Mesenchymal stem cell (in vitro differentiated cells and primary cell): ENCODE measurements around the gene RABGAP1L.
"Not testable (repeated sequence)": the region's sequence is repeated elsewhere in the genome, so short reads cannot be mapped to it uniquely, and the experiment has no call there.

ENCODE experiments used
- DNase-seq: peaks from one replicate; pipeline ENCODE4 v3.0.0-alpha.2; 2013
- H2AFZ ChIP-seq: one replicate; pipeline ENCODE4 v1.6.1; 2013; ENCODE audit warnings: low read depth, mild to moderate bottlenecking, control low read depth, inconsistent platforms, low read length, moderate library complexity
- H2AK5ac ChIP-seq: 2 replicates; pipeline ENCODE4 v1.6.1; 2013; ENCODE audit warnings: low read length, moderate library complexity, mild to moderate bottlenecking, inconsistent platforms; ENCODE audit not compliant: severe bottlenecking
- H2BK120ac ChIP-seq: one replicate; pipeline ENCODE4 v1.6.1; 2013; ENCODE audit warnings: low read depth, mild to moderate bottlenecking, inconsistent platforms, low read length, moderate library complexity
- H2BK12ac ChIP-seq, 2 experiments: one replicate each; pipeline ENCODE4 v1.6.1; 2013; ENCODE audit warnings: inconsistent platforms in 2 of 2, low read length in 2 of 2, mild to moderate bottlenecking in 2 of 2, moderate library complexity in 2 of 2, control low read depth in 1 of 2
- H2BK15ac ChIP-seq: one replicate; pipeline ENCODE4 v1.6.1; 2013; ENCODE audit warnings: mild to moderate bottlenecking, low read depth, inconsistent platforms; ENCODE audit not compliant: poor library complexity, severe bottlenecking
- H2BK5ac ChIP-seq: 2 replicates; pipeline ENCODE4 v1.6.1; 2013; ENCODE audit warnings: low read depth, mild to moderate bottlenecking, low read length, control low read depth, inconsistent platforms; ENCODE audit not compliant: poor library complexity, severe bottlenecking
- H3K14ac ChIP-seq, 2 experiments: one replicate each; pipeline ENCODE4 v1.6.1; 2013; ENCODE audit warnings: inconsistent platforms in 2 of 2, low read length in 2 of 2, control low read depth in 1 of 2, mild to moderate bottlenecking in 1 of 2, moderate library complexity in 1 of 2
- H3K18ac ChIP-seq, 2 experiments: one replicate each; pipeline ENCODE4 v1.6.1; 2013; ENCODE audit warnings: inconsistent platforms in 2 of 2, low read length in 2 of 2, control low read depth in 1 of 2, low read depth in 1 of 2, mild to moderate bottlenecking in 1 of 2
- H3K23ac ChIP-seq, 2 experiments: one replicate each; pipeline ENCODE4 v1.6.1; 2013; ENCODE audit warnings: inconsistent platforms in 2 of 2, low read length in 2 of 2, mild to moderate bottlenecking in 2 of 2, moderate library complexity in 2 of 2, control low read depth in 1 of 2
- H3K27ac ChIP-seq: 2 replicates; pipeline ENCODE4 v1.5.1; 2013; ENCODE audit warnings: mild to moderate bottlenecking, moderate library complexity, low read length, control low read depth, inconsistent platforms; ENCODE audit not compliant: poor library complexity, severe bottlenecking
- H3K27me3 ChIP-seq, 2 experiments: 2 replicates each; pipeline versions ENCODE4 v1.6.1 to v1.7.0; 2013; ENCODE audit warnings: low read length in 2 of 2, mild to moderate bottlenecking in 2 of 2, moderate library complexity in 2 of 2, control low read depth in 1 of 2, inconsistent platforms in 1 of 2; ENCODE audit not compliant: control insufficient read depth in 1 of 2, insufficient read depth in 1 of 2
- H3K36me3 ChIP-seq, 2 experiments: 2 replicates each; pipeline versions ENCODE4 v1.6.1 to v1.7.0; 2013; ENCODE audit warnings: low read length in 2 of 2, control low read depth in 1 of 2, inconsistent platforms in 1 of 2, low read depth in 1 of 2, mild to moderate bottlenecking in 1 of 2; ENCODE audit not compliant: insufficient read depth in 2 of 2, control insufficient read depth in 1 of 2
- H3K4ac ChIP-seq, 2 experiments: one replicate each; pipeline ENCODE4 v1.6.1; 2013; ENCODE audit warnings: inconsistent platforms in 2 of 2, low read length in 2 of 2, mild to moderate bottlenecking in 2 of 2, moderate library complexity in 2 of 2, control low read depth in 1 of 2, low read depth in 1 of 2
- H3K4me1 ChIP-seq: 2 replicates; pipeline ENCODE4 v1.6.1; 2013; ENCODE audit warnings: low read depth, low read length, control low read depth; ENCODE audit not compliant: control insufficient read depth, insufficient read depth
- H3K4me2 ChIP-seq: 2 replicates; pipeline ENCODE4 v1.6.1; 2013; ENCODE audit warnings: low read length, mild to moderate bottlenecking, inconsistent platforms; ENCODE audit not compliant: poor library complexity, severe bottlenecking
- H3K4me3 ChIP-seq, 2 experiments: 2 replicates each; pipeline versions ENCODE4 v1.5.1 to v1.7.0; 2013; ENCODE audit warnings: low read length in 2 of 2, mild to moderate bottlenecking in 2 of 2, control low read depth in 1 of 2, low read depth in 1 of 2; ENCODE audit not compliant: insufficient read depth in 1 of 2
- H3K79me1 ChIP-seq: replicated peaks from 2 replicates; pipeline ENCODE4 v1.6.1; 2013; ENCODE audit warnings: mild to moderate bottlenecking, control low read depth, low read length, inconsistent platforms; ENCODE audit not compliant: poor library complexity, severe bottlenecking
- H3K9ac ChIP-seq: 2 replicates; pipeline ENCODE4 v1.7.0; 2013; ENCODE audit warnings: mild to moderate bottlenecking, low read length, moderate library complexity
- H3K9me3 ChIP-seq: 2 replicates; pipeline ENCODE4 v1.7.0; 2013; ENCODE audit warnings: mild to moderate bottlenecking, low read length; ENCODE audit not compliant: control insufficient read depth
- H4K8ac ChIP-seq: one replicate; pipeline ENCODE4 v1.6.1; 2013; ENCODE audit warnings: inconsistent platforms, mild to moderate bottlenecking, low read length, moderate library complexity
- H4K91ac ChIP-seq: one replicate; pipeline ENCODE4 v1.6.1; 2013; ENCODE audit warnings: mild to moderate bottlenecking, low read length, inconsistent platforms
- WGBS: methylation state at CpG from one replicate; pipeline ENCODE4 v1.1.7; 2013; ENCODE audit warnings: mixed read lengths; 5-methylcytosine and 5-hydroxymethylcytosine counted together

Gene RABGAP1L

DNA sequence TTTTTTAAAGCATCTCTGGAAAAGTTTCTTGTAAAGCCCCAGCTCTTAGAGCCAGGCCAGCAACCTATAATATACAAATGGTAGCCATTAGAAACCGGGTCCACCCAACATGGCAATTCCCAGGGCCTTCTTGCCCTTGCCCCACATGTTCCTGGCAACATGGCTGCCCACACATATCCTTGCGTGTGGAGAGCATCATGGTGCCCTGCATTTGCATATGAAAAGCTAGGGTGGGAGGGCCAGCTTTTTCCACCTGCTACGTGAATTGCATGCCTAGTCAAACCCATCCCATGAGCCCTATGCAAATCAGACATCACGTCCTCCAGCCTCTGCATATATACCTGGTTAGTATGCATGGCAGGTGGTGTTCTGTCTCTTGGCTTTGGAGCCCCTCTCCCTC lies 88.2 kb downstream of the RABGAP1L start:
- Histone ChIP-seq H2BK5ac (no peak overlapping the region), H3K23ac (no peak overlapping the region), H2AK5ac (no peak overlapping the region), H3K4me1 (no peaks in the 10 kb centered on the region), H3K36me3 (peaks cover 3 to 17% of the 10 kb centered on the region in 2 experiments), H3K4ac (no peak overlapping the region), H3K27ac (no peak overlapping the region), H3K4me3 (no peak overlapping the region), H3K18ac (no peak overlapping the region), H3K9me3 (no peaks in the 10 kb centered on the region), H2BK12ac (no peak overlapping the region), H4K91ac (no peak overlapping the region), H3K9ac (no peak overlapping the region), H2BK120ac (no peak overlapping the region), H3K14ac (no peak overlapping the region), H2AFZ (no peak overlapping the region), H2BK15ac (no peak overlapping the region), H3K79me1 (no peaks in the 10 kb centered on the region), H4K8ac (no peak overlapping the region), H3K27me3 (no peaks in the 10 kb centered on the region), H3K4me2 (no peak overlapping the region)
- no peak for DNase-seq
- 77% methylated on average over 4 of the region's 4 CpGs for WGBS

DNA sequence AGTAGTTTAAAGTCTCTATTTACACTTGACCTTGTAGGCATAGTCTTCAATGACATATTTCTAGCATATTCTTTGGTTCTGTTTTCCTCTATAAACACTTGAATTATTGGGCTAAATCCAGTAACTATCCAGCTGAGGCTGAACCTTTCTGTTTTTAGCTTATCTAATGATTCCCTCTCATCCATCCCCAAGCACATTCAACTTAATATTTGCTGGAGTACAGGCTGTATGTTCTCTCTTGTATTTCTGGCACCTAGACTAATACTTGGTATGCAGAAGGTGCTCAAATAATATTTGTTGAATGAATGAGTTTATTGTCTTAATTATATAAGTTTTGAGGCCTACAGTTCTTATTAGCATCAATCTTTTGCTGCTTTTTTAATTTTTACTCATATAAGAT lies 88.7 kb downstream of the RABGAP1L start:
- Histone ChIP-seq H2AFZ (no peak overlapping the region), H3K18ac (no peak overlapping the region), H3K36me3 (peaks cover 3 to 11% of the 10 kb centered on the region in 2 experiments), H3K4me1 (no peaks in the 10 kb centered on the region), H2BK120ac (no peak overlapping the region), H3K14ac (no peak overlapping the region), H3K23ac (no peak overlapping the region), H3K79me1 (no peaks in the 10 kb centered on the region), H3K9me3 (no peaks in the 10 kb centered on the region), H3K4me2 (no peak overlapping the region), H3K27me3 (no peaks in the 10 kb centered on the region), H2BK12ac (no peak overlapping the region), H3K4me3 (no peak overlapping the region), H3K27ac (no peak overlapping the region), H4K8ac (no peak overlapping the region), H2BK15ac (no peak overlapping the region), H2BK5ac (no peak overlapping the region), H3K4ac (no peak overlapping the region), H2AK5ac (no peak overlapping the region), H3K9ac (no peak overlapping the region), H4K91ac (no peak overlapping the region)
- no peak for DNase-seq

- not testable (repeated sequence) for H2AK5ac ChIP-seq, H3K4ac ChIP-seq, DNase-seq, H3K27me3 ChIP-seq, H3K27ac ChIP-seq, H3K79me1 ChIP-seq, H2BK5ac ChIP-seq, H3K9ac ChIP-seq, H4K8ac ChIP-seq, H2AFZ ChIP-seq, H3K23ac ChIP-seq, H3K18ac ChIP-seq, H2BK120ac ChIP-seq, H2BK15ac ChIP-seq, H3K4me1 ChIP-seq, H3K14ac ChIP-seq, H3K4me3 ChIP-seq, H3K36me3 ChIP-seq, H2BK12ac ChIP-seq, H3K9me3 ChIP-seq, H4K91ac ChIP-seq, H3K4me2 ChIP-seq
- WGBS = 97% methylated on average over 12 of the region's 14 CpGs
These were observed 97.1 kb downstream of the RABGAP1L start for GRCh38 chr1:174256386-174256785.

GRCh38 chr1:174258148-174258550 lies 98.8 kb downstream of the RABGAP1L start:
- Histone ChIP-seq H3K4ac (no peak overlapping the region), H3K27ac (no peak overlapping the region), H3K4me2 (no peak overlapping the region), H2BK120ac (no peak overlapping the region), H3K27me3 (no peaks in the 10 kb centered on the region), H3K9ac (no peak overlapping the region), H3K36me3 (peaks cover 0 to 3% of the 10 kb centered on the region in 2 experiments), H3K4me3 (no peak overlapping the region), H3K4me1 (peaks cover 2% of the 10 kb centered on the region), H3K18ac (no peak overlapping the region), H2BK12ac (no peak overlapping the region), H3K14ac (no peak overlapping the region), H2AK5ac (no peak overlapping the region), H3K23ac (no peak overlapping the region), H2BK15ac (no peak overlapping the region), H3K9me3 (no peaks in the 10 kb centered on the region), H2BK5ac (no peak overlapping the region), H4K91ac (no peak overlapping the region), H2AFZ (no peak overlapping the region), H3K79me1 (peaks cover 2% of the 10 kb centered on the region), H4K8ac (no peak overlapping the region)
- DNase-seq = peak; percentile 48
- 78% methylated on average over 1 of the region's 1 CpG for WGBS
